Measurements from ENCODE around the gene DYDC2.

DNA sequence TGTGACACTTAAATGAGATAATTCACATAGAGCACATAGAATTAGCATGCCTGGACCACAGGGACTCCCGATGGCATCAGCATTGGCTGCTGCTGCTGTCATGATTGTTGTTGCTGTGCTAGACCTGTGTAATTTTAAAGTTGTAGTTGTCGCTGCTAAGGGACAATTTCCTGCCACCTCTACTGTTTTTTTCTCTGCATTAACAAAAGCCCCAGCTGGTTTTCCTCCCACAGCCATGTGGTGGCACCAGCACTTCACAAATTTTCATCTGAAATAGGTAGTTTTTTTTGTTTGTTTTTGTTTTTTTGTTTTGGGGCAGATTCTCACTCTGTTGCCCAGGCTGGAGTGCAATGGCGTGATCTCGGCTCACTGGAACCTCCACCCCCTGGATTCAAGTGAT, 26.4 kb downstream of the DYDC2 start:
- TF ChIP-seq, protein P1, sequence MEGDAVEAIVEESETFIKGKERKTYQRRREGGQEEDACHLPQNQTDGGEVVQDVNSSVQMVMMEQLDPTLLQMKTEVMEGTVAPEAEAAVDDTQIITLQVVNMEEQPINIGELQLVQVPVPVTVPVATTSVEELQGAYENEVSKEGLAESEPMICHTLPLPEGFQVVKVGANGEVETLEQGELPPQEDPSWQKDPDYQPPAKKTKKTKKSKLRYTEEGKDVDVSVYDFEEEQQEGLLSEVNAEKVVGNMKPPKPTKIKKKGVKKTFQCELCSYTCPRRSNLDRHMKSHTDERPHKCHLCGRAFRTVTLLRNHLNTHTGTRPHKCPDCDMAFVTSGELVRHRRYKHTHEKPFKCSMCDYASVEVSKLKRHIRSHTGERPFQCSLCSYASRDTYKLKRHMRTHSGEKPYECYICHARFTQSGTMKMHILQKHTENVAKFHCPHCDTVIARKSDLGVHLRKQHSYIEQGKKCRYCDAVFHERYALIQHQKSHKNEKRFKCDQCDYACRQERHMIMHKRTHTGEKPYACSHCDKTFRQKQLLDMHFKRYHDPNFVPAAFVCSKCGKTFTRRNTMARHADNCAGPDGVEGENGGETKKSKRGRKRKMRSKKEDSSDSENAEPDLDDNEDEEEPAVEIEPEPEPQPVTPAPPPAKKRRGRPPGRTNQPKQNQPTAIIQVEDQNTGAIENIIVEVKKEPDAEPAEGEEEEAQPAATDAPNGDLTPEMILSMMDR (IDR thresholded peaks at IDR 0.05 in 4 of 5, conservative IDR thresholded peaks at IDR 0.05 in 1 of 5) = peak; percentile 18 to 63 (median 49)
- no peak for TF ChIP-seq POLR2A (IDR thresholded peaks at IDR 0.05)

Data from gastrocnemius medialis (tissue), 4 donors.